HCT116 (cell line): ENCODE measurements around the gene MARK1. TPM values are rescaled to one million over a fixed set of nuclear protein-coding genes. Genes with fewer than 3 reads are reported as not detected.

ENCODE experiments used
- ATAC-seq: fragments of 200-7000 bp; cut with Tn5 transposase; 2 replicates; pipeline ENCODE4 v1.9.1; 2020; ENCODE audit warnings: mild to moderate bottlenecking, moderate library complexity
- BruUV-seq: library from RNA; stranded (reverse); fragments of 400-500 nt; replicated peaks from 2 replicates; lab custom pipeline; 2021; lab: Mats Ljungman, UMichigan
- CTCF ChIA-PET: fragments of 300-600 bp; sonication (Branson Sonifier 250); formaldehyde crosslinking; loops from one replicate; lab custom pipeline; 2021; ENCODE audit warnings: antibody characterized with exemption; lab: Charles Lee
- POLR2A ChIA-PET: fragments of 300-600, 350-600 bp; sonication (Branson Sonifier 250); formaldehyde crosslinking; loops from one replicate; lab custom pipeline; 2021; ENCODE audit warnings: antibody characterized with exemption; lab: Charles Lee
- RAD21 ChIA-PET, 2 experiments: fragments of 300-600 bp; sonication (Branson Sonifier 250); formaldehyde crosslinking; loops; one replicate each; lab custom pipeline; 2023; ENCODE audit warnings: low total read pairs in 2 of 2; ENCODE audit not compliant: uncharacterized antibody in 2 of 2, unreplicated experiment in 2 of 2, low non-redundant PET in 1 of 2; lab: Charles Lee
- DNase-seq: peaks from one replicate; pipeline ENCODE4 v3.0.0-alpha.2; 2010; ENCODE audit warnings: low read depth, low spot score
- H2AFZ ChIP-seq: fragments of 200-600 bp; shearing (Covaris generic), sonication (generic); 2 replicates; pipeline ENCODE4 v1.6.1; 2017; ENCODE audit warnings: low read depth, mixed run types, mixed read lengths, antibody characterized with exemption, low read length; ENCODE audit not compliant: poor library complexity, severe bottlenecking
- H3K27ac ChIP-seq: 2 replicates; pipeline ENCODE4 v1.5.1; 2012; ENCODE audit warnings: low read depth, low read length
- H3K27me3 ChIP-seq: fragments of 200-600 bp; sonication (generic); 2 replicates; pipeline ENCODE4 v1.6.1; 2016; ENCODE audit warnings: mixed run types, low read length, mixed read lengths; ENCODE audit not compliant: insufficient read depth
- H3K36me3 ChIP-seq, 2 experiments: fragments of 200-500 bp in 1 of 2; fragments of 200-600 bp in 1 of 2; sonication (Bioruptor generic) in 1 of 2; sonication (generic) in 1 of 2; 2 replicates each; pipeline versions ENCODE4 v1.5.1 to v1.6.1; 2014 to 2016; ENCODE audit warnings: low read length in 2 of 2, inconsistent platforms in 1 of 2, mixed read lengths in 1 of 2, mixed run types in 1 of 2; ENCODE audit not compliant: insufficient read depth in 2 of 2, control insufficient read depth in 1 of 2
- H3K4me1 ChIP-seq, 2 experiments: fragments of 200-600 bp in 1 of 2; sonication (generic) in 1 of 2; 2 replicates each; pipeline versions ENCODE4 v1.5.1 to v1.6.1; 2012 to 2017; ENCODE audit warnings: low read length in 2 of 2, inconsistent platforms in 1 of 2, mild to moderate bottlenecking in 1 of 2, mixed read lengths in 1 of 2, mixed run types in 1 of 2, moderate library complexity in 1 of 2; ENCODE audit not compliant: insufficient read depth in 2 of 2, control insufficient read depth in 1 of 2
- H3K4me2 ChIP-seq: fragments of 200-600 bp; sonication (generic); 2 replicates; pipeline ENCODE4 v1.6.1; 2017; ENCODE audit warnings: mixed run types, low read length, mixed read lengths
- H3K4me3 ChIP-seq, 2 experiments: fragments of 200-600 bp in 1 of 2; sonication (generic) in 1 of 2; replicated peaks in 1 of 2; 2 replicates each; pipeline ENCODE4 v1.5.1; 2011 to 2016; ENCODE audit warnings: low read length in 2 of 2, control low read depth in 1 of 2, low read depth in 1 of 2, mild to moderate bottlenecking in 1 of 2, mixed read lengths in 1 of 2, mixed run types in 1 of 2
- H3K79me2 ChIP-seq: fragments of 200-600 bp; sonication (generic); 2 replicates; pipeline ENCODE4 v1.6.1; 2017; ENCODE audit warnings: mild to moderate bottlenecking, mixed run types, low read length, moderate library complexity, mixed read lengths; ENCODE audit not compliant: insufficient read depth
- H3K9ac ChIP-seq: fragments of 200-600 bp; sonication (generic); 2 replicates; pipeline ENCODE4 v1.6.1; 2016; ENCODE audit warnings: low read length, mixed read lengths
- H3K9me2 ChIP-seq: fragments of 200-600 bp; sonication (generic), shearing (Covaris generic); 2 replicates; pipeline ENCODE4 v1.6.1; 2017; ENCODE audit warnings: mixed run types, mild to moderate bottlenecking, moderate library complexity; ENCODE audit not compliant: insufficient read depth
- H3K9me3 ChIP-seq, 2 experiments: fragments of 200-500 bp in 1 of 2; fragments of 200-600 bp in 1 of 2; sonication (Bioruptor generic) in 1 of 2; sonication (generic) in 1 of 2; 2 replicates each; pipeline ENCODE4 v1.6.1; 2014 to 2017; ENCODE audit warnings: low read length in 2 of 2, mixed read lengths in 2 of 2, inconsistent platforms in 1 of 2, low read depth in 1 of 2, mild to moderate bottlenecking in 1 of 2, mixed run types in 1 of 2, moderate library complexity in 1 of 2; ENCODE audit not compliant: control insufficient read depth in 1 of 2, insufficient read depth in 1 of 2
- H4K20me1 ChIP-seq: fragments of 200-600 bp; sonication (generic), shearing (Covaris generic); 2 replicates; pipeline ENCODE4 v1.6.1; 2017; ENCODE audit warnings: mixed run types, mild to moderate bottlenecking, moderate library complexity; ENCODE audit not compliant: insufficient read depth
- CBX3 ChIP-seq: IDR thresholded peaks from 2 replicates; pipeline ENCODE4 v1.6.1; 2012; ENCODE audit warnings: low read depth
- CTCF ChIP-seq, 3 experiments: fragments of 200-600 bp in 1 of 3; sonication (generic) in 1 of 3; IDR thresholded peaks in 2 of 3; conservative IDR thresholded peaks in 1 of 3; 2 replicates each; pipeline ENCODE4 v1.5.1; 2012 to 2017; ENCODE audit warnings: low read depth in 2 of 3, low read length in 2 of 3, antibody characterized with exemption in 1 of 3, borderline replicate concordance in 1 of 3, control low read depth in 1 of 3, mild to moderate bottlenecking in 1 of 3, mixed read lengths in 1 of 3, mixed run types in 1 of 3, moderate library complexity in 1 of 3; ENCODE audit not compliant: insufficient read depth in 1 of 3
- EGR1 ChIP-seq: IDR thresholded peaks from 2 replicates; pipeline ENCODE4 v1.6.1; 2012; ENCODE audit warnings: low read depth
- REST ChIP-seq: IDR thresholded peaks from 2 replicates; pipeline ENCODE4 v1.6.1; 2012; ENCODE audit warnings: low read depth
- ZNF274 ChIP-seq: fragments of 200-500 bp; sonication (Bioruptor generic); IDR thresholded peaks from 2 replicates; pipeline ENCODE4 v1.6.1; 2014; ENCODE audit warnings: mild to moderate bottlenecking, low read depth, low read length, inconsistent platforms
- intact Hi-C: fragments of 100-400 bp; cut with micrococcal nuclease; formaldehyde crosslinking; loops from 2 replicates; pipeline ENCODE4 v1.10.0; 2022
- total RNA-seq: library from RNA; stranded (reverse); gene quantifications from one replicate; pipeline ENCODE4 v1.2.1, GENCODE V29; 2021; ENCODE audit not compliant: unreplicated experiment

The MARK1 gene
- total RNA-seq, 1 experiment from 2014 or later: 3.6 TPM

GRCh38 chr1:220565670-220566069 lies 37.7 kb downstream of the MARK1 start:
- Histone ChIP-seq H3K79me2 (no peaks in the 10 kb centered on the region), H3K4me2 (no peak overlapping the region), H3K36me3 (no peaks in the 10 kb centered on the region), H3K27me3 (no peaks in the 10 kb centered on the region), H3K9me2 (no peaks in the 10 kb centered on the region), H2AFZ (no peak overlapping the region), H3K9me3 (no peaks in the 10 kb centered on the region), H3K9ac (no peak overlapping the region), H3K4me3 (no peak overlapping the region), H3K4me1 (no peaks in the 10 kb centered on the region), H3K27ac (no peak overlapping the region), H4K20me1 (no peaks in the 10 kb centered on the region)
- ChIA-PET POLR2A (no interaction called here), RAD21 (no interaction called here), CTCF (no interaction called here)
- DNase-seq (no peak), ATAC-seq (no peak)
- BruUV-seq: no TSS peak
- intact Hi-C loops: no loop called here
- TF ChIP-seq EGR1: no peak
- no peak for TF ChIP-seq REST
- no peak for TF ChIP-seq ZNF274
- TF ChIP-seq CTCF (IDR thresholded peaks at IDR 0.05 in 2 of 3, conservative IDR thresholded peaks at IDR 0.05 in 1 of 3; ENCODE audit: borderline replicate concordance in 1 of 3, insufficient read depth in 1 of 3, low read depth in 2 of 3, low read length in 2 of 3): no peak
- TF ChIP-seq CBX3: no peak
